Lung (tissue), 12 donors: ENCODE measurements around the gene KCTD3. TPM values are rescaled to one million over a fixed set of nuclear protein-coding genes. Genes with fewer than 3 reads are reported as not detected.

Experiments used
- ATAC-seq: fragments of 200-7000 bp; cut with Tn5 transposase; one replicate; pipeline ENCODE4 v1.9.1; 2020; ENCODE audit warnings: moderate number of reproducible peaks; ENCODE audit not compliant: insufficient read depth, low FRiP score
- DNase-seq, 3 donors: peaks; one replicate each; pipeline ENCODE4 v3.0.0-alpha.2; 2013 to 2017
- H3K27ac ChIP-seq, 2 donors: one replicate each; pipeline ENCODE4 v1.5.1; 2013; ENCODE audit warnings: mild to moderate bottlenecking in 2 of 2, moderate library complexity in 2 of 2, control low read depth in 1 of 2, inconsistent platforms in 1 of 2, low read depth in 1 of 2, low read length in 1 of 2
- H3K27me3 ChIP-seq, 3 donors: one replicate each; pipeline ENCODE4 v1.5.1; 2013; ENCODE audit warnings: low read length in 2 of 3; ENCODE audit not compliant: control insufficient read depth in 3 of 3, insufficient read depth in 3 of 3
- H3K36me3 ChIP-seq, 4 donors: one replicate each; pipeline ENCODE4 v1.5.1; 2013; ENCODE audit warnings: low read length in 4 of 4, mild to moderate bottlenecking in 1 of 4, moderate library complexity in 1 of 4; ENCODE audit not compliant: control insufficient read depth in 4 of 4, insufficient read depth in 4 of 4
- H3K4me1 ChIP-seq, 5 donors: one replicate each; pipeline ENCODE4 v1.5.1; 2013; ENCODE audit warnings: low read length in 5 of 5, mild to moderate bottlenecking in 2 of 5, moderate library complexity in 1 of 5; ENCODE audit not compliant: control insufficient read depth in 5 of 5, insufficient read depth in 5 of 5
- H3K4me3 ChIP-seq: one replicate; pipeline ENCODE4 v1.5.1; 2013; ENCODE audit warnings: mild to moderate bottlenecking, control low read depth, moderate library complexity
- H3K9ac ChIP-seq, 2 donors: one replicate each; pipeline ENCODE4 v1.5.1; 2013; ENCODE audit warnings: low read length in 2 of 2, control low read depth in 1 of 2; ENCODE audit not compliant: insufficient read depth in 1 of 2
- H3K9me3 ChIP-seq, 4 donors: one replicate each; pipeline ENCODE4 v1.5.1; 2013; ENCODE audit warnings: low read length in 3 of 4, mild to moderate bottlenecking in 1 of 4, moderate library complexity in 1 of 4; ENCODE audit not compliant: control insufficient read depth in 4 of 4, insufficient read depth in 3 of 4
- CTCF ChIP-seq: IDR thresholded peaks from 2 replicates; pipeline ENCODE4 v1.5.1; 2012; ENCODE audit warnings: mild to moderate bottlenecking; ENCODE audit errors: control extremely low read depth, extremely low read depth
- WGBS, 2 donors: extraction: QIAGEN DNeasy Blood & Tissue Kit; methylation state at CpG; one replicate each; pipeline ENCODE4 v1.1.7; 2013; 5-methylcytosine and 5-hydroxymethylcytosine counted together
- polyA plus RNA-seq, 2 donors: library from polyadenylated mRNA; stranded (reverse); fragments of 200-250 nt; gene quantifications; one replicate each; pipeline ENCODE4 v1.2.1, GENCODE V29; 2013
- total RNA-seq, 2 donors: library from RNA; depleted of rRNA in 1 of 2; stranded (reverse); fragments of >200 nt in 1 of 2; gene quantifications; one replicate each; pipeline ENCODE4 v1.2.1, GENCODE V29; 2014 to 2021
- donor health status: control.
- donor health status: control.
- donor health status: Bipolar disorder and iron deficiency.
- donor health status: healthy.
- donor health status: DM: yes; HTN: yes; CAD: no.

KCTD3 gene
- total and polyA plus RNA-seq, 4 donors: 11.6 to 47.5 (median 18.1) TPM

GRCh38 chr1:215526147-215526845, 40.8 kb upstream of the KCTD3 start:
- no peak overlapping the region for H3K27ac ChIP-seq
- no peaks in the 10 kb centered on the region for H3K4me1 ChIP-seq
- no peaks in the 10 kb centered on the region for H3K36me3 ChIP-seq
- TF ChIP-seq CTCF: peak; percentile 29
- no peaks in the 10 kb centered on the region for H3K9me3 ChIP-seq
- DNase-seq (peak in 2 of 3 donors; percentile 67 to 77), ATAC-seq (no peak)
- H3K9ac ChIP-seq: no peak overlapping the region
- no peak overlapping the region for H3K4me3 ChIP-seq
- no peaks in the 10 kb centered on the region for H3K27me3 ChIP-seq
- 35 to 36% methylated on average over 7 of the region's 7 CpGs for WGBS, 2 donors

- DNase-seq (no peak), ATAC-seq (no peak)
- Histone ChIP-seq H3K27ac (no peak overlapping the region), H3K36me3 (no peaks in the 10 kb centered on the region), H3K9me3 (no peaks in the 10 kb centered on the region), H3K9ac (no peak overlapping the region), H3K4me1 (no peaks in the 10 kb centered on the region), H3K27me3 (no peaks in the 10 kb centered on the region), H3K4me3 (no peak overlapping the region)
- TF ChIP-seq CTCF: no peak
Observed at GRCh38 chr1:215526846-215527151, 40.3 kb upstream of the KCTD3 start.

- Histone ChIP-seq H3K27ac (no peak overlapping the region), H3K36me3 (no peaks in the 10 kb centered on the region), H3K9ac (no peak overlapping the region), H3K4me3 (no peak overlapping the region), H3K4me1 (no peaks in the 10 kb centered on the region), H3K27me3 (no peaks in the 10 kb centered on the region), H3K9me3 (peaks cover 0 to 6% (median 0%) of the 10 kb centered on the region in 4 donors)
- no peak for TF ChIP-seq CTCF
- WGBS, 2 donors: 70 to 79% methylated on average over 4 of the region's 4 CpGs
- ATAC-seq (no peak), DNase-seq (no peak)
Observed at GRCh38 chr1:215529111-215529510, 38.0 kb upstream of the KCTD3 start.

- Histone ChIP-seq H3K27me3 (no peaks in the 10 kb centered on the region), H3K36me3 (no peaks in the 10 kb centered on the region), H3K9me3 (peaks cover 0 to 6% (median 0%) of the 10 kb centered on the region in 4 donors), H3K9ac (no peak overlapping the region), H3K27ac (no peak overlapping the region), H3K4me1 (no peaks in the 10 kb centered on the region), H3K4me3 (no peak overlapping the region)
- no peak for ATAC-seq
- DNase-seq: no peak
- 88 to 89% methylated on average over 2 of the region's 2 CpGs for WGBS, 2 donors
- TF ChIP-seq CTCF: no peak
Observed at GRCh38 chr1:215529571-215529970, 37.5 kb upstream of the KCTD3 start.
